ENCODE data around the gene NCKIPSD. TPM values are rescaled to one million over a fixed set of nuclear protein-coding genes. Genes with fewer than 3 reads are reported as not detected.

Gene NCKIPSD
- total and polyA plus RNA-seq, 7 donors: 5.9 to 8.6 (median 6.5) TPM

DNA sequence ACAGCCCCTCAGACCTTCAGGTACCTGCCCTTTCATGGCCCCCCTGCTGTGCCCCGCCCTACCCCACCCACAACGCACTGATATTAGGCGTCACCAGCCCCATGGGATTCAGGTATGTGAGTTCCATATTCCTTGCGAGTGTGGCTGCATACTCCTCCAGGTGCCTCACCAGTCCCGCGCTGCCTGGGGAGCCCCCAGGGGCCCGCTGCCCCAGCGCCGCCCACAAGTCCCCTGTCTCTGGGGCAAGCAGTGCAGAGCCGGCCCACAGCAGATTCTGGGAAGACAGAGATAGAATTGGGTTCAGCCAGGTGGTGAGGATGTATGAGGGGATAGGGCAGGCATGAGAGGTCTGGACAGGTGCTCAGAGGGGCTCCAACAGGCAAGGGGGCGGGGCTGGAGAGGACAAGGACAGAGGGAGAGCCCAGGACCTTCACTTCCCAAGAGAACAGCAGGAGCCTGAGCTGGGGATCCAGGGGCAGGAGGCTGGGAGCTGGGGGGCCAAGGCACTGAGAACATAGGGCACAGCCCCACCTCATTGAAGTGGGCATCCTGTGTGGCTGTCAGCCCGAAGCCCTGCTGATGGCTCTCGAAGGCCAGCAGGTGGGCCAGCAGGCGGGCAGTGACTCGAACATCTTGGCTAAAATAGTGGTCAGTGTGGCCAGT, 37.4 kb downstream of the NCKIPSD start:
- TF ChIP-seq, protein P1, sequence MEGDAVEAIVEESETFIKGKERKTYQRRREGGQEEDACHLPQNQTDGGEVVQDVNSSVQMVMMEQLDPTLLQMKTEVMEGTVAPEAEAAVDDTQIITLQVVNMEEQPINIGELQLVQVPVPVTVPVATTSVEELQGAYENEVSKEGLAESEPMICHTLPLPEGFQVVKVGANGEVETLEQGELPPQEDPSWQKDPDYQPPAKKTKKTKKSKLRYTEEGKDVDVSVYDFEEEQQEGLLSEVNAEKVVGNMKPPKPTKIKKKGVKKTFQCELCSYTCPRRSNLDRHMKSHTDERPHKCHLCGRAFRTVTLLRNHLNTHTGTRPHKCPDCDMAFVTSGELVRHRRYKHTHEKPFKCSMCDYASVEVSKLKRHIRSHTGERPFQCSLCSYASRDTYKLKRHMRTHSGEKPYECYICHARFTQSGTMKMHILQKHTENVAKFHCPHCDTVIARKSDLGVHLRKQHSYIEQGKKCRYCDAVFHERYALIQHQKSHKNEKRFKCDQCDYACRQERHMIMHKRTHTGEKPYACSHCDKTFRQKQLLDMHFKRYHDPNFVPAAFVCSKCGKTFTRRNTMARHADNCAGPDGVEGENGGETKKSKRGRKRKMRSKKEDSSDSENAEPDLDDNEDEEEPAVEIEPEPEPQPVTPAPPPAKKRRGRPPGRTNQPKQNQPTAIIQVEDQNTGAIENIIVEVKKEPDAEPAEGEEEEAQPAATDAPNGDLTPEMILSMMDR (IDR thresholded peaks at IDR 0.05): no peak
- H3K27ac ChIP-seq: no peak overlapping the region
- intact Hi-C loops (cut with DNase I): no loop called here
- no peaks in the 10 kb centered on the region for H3K36me3 ChIP-seq (ENCODE audit: insufficient read depth in 1 of 2, low read depth in 1 of 2)
- no peak for ATAC-seq
- H3K9me3 ChIP-seq: no peaks in the 10 kb centered on the region
- no peak overlapping the region for H3K4me3 ChIP-seq
- no peaks in the 10 kb centered on the region for H3K27me3 ChIP-seq (ENCODE audit: insufficient read depth in 3 of 3, low read length in 2 of 3)
- no peak for DNase-seq
- H3K4me1 ChIP-seq: no peaks in the 10 kb centered on the region
- 80 to 89% (median 82%) methylated on average over 15 of the region's 15 CpGs for WGBS, 3 donors

DNA sequence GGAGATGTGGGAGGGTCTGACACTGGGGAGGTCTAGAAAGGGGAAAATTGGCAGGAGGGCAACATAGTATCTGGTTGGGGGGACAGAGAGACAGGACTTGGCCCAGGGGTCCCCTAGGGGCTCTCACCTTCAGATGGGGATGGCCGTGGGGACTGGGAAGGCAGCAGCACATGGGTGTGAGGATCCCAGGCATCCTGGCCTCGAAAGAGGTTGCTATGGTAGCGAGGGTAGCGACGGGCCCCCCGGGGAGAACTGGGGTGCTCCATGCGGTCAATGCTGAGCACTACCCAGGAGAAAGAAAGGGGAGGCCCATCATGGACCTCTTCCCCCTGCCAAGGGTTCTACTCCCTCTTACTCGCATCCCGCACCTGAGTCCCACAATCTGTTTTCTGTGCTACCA, 38.0 kb downstream of the NCKIPSD start:
- no peak for ATAC-seq
- Histone ChIP-seq H3K4me1 (no peaks in the 10 kb centered on the region), H3K9me3 (no peaks in the 10 kb centered on the region), H3K27me3 (ENCODE audit: insufficient read depth in 3 of 3, low read length in 2 of 3) (no peaks in the 10 kb centered on the region), H3K4me3 (no peak overlapping the region), H3K36me3 (ENCODE audit: insufficient read depth in 1 of 2, low read depth in 1 of 2) (no peaks in the 10 kb centered on the region), H3K27ac (no peak overlapping the region)
- TF ChIP-seq, protein P1 (IDR thresholded peaks at IDR 0.05): no peak
- intact Hi-C loops (cut with DNase I): no loop called here
- no peak for DNase-seq
- 74 to 84% (median 81%) methylated on average over 9 of the region's 9 CpGs for WGBS, 3 donors

DNA sequence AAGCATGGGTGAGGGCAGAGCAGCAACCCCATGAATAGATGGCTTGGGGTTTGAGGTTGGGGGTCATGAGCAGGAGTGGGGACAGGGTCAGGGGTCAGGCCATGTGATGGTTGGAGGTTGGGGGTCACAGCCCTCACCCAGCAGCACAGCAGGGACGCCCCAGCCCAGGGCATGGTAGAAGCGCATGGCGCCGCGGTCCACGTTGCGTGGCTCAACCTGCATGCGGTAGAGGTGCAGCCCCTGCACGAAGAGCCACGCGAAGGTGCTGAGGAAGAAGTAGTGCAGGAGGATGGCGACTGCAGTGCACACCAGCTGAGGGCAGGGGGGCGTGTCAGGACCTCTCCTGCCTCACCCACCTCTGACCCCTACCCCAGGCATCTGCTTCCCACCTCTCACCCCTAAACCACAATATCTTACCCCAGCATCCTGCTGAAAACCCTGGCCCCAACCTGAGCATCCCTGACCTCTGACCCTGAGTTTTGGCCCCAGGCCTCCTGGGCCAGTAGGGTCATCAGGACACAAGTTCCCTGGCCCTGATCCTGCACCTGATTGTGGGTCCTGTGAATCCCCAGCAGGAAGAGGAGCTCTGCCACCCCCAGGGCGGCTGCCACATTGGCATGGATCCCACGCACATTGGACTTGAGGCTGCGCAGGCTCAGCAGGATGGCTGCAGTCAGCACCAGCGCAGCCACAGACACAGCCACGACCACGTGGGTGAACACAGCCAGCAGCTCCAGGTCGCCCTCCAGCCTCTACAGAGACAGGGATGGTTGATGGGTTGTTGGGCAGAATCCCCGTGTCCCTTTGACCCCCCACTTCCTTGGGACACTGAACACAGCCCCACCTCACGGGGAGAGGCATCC, 40.6 kb downstream of the NCKIPSD start:
- H3K27me3 ChIP-seq (ENCODE audit: insufficient read depth in 3 of 3, low read length in 2 of 3): no peaks in the 10 kb centered on the region
- TF ChIP-seq, protein P1 (IDR thresholded peaks at IDR 0.05): no peak
- intact Hi-C loops (cut with DNase I): no loop called here
- 89 to 91% (median 90%) methylated on average over 17 to 22 of the region's 22 CpGs for WGBS, 3 donors
- no peak for DNase-seq
- no peak for ATAC-seq
- H3K4me3 ChIP-seq: no peak overlapping the region
- H3K4me1 ChIP-seq: no peaks in the 10 kb centered on the region
- no peaks in the 10 kb centered on the region for H3K9me3 ChIP-seq
- H3K27ac ChIP-seq: no peak overlapping the region
- no peaks in the 10 kb centered on the region for H3K36me3 ChIP-seq (ENCODE audit: insufficient read depth in 1 of 2, low read depth in 1 of 2)

DNA sequence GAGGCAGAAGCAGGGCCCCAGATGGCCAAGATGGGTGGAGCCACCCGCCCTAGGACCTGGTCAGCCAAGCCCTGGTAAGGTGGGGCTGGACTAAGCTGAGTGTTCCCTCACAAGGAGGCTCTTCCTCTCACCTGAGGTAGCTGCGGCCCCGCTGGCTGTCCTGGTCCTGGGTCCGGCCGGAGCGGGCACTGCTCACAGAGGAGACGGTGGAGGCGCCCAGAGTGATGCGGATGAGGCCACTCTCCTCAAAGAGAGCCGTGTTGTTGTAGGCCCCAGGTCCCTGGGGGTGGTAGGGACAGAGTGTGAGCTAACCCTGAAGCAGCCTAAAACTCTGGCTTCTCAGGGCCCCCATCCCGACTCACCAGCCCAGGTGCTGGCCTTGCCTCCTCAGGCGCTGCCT, 43.1 kb downstream of the NCKIPSD start:
- no peak overlapping the region for H3K27ac ChIP-seq
- no peaks in the 10 kb centered on the region for H3K36me3 ChIP-seq (ENCODE audit: insufficient read depth in 1 of 2, low read depth in 1 of 2)
- TF ChIP-seq, protein P1 (IDR thresholded peaks at IDR 0.05): no peak
- H3K27me3 ChIP-seq (ENCODE audit: insufficient read depth in 3 of 3, low read length in 2 of 3): no peaks in the 10 kb centered on the region
- intact Hi-C loops (cut with DNase I): no loop called here
- WGBS, 3 donors: 88 to 92% (median 90%) methylated on average over 7 to 12 of the region's 12 CpGs
- no peaks in the 10 kb centered on the region for H3K9me3 ChIP-seq
- no peak overlapping the region for H3K4me3 ChIP-seq
- no peaks in the 10 kb centered on the region for H3K4me1 ChIP-seq
- no peak for ATAC-seq
- no peak for DNase-seq
